ENCODE results near the gene NCEH1.

NCEH1 gene

GRCh38 chr3:172709774-172710663, 848 bp downstream of the NCEH1 start:
- TF ChIP-seq ZC3H10 (CRISPR knock-in tag; IDR thresholded peaks at IDR 0.05), result no peak
- no peak for TF ChIP-seq ZFP30 (CRISPR knock-in tag; IDR thresholded peaks at IDR 0.05)
- no peak for TF ChIP-seq BACH2 (CRISPR knock-in tag; IDR thresholded peaks at IDR 0.05; ENCODE audit: borderline replicate concordance)
- no peak for TF ChIP-seq SNAI2 (CRISPR knock-in tag; IDR thresholded peaks at IDR 0.05)
- no peak for TF ChIP-seq GLIS3 (CRISPR knock-in tag; IDR thresholded peaks at IDR 0.05)
- TF ChIP-seq ZNF8 (CRISPR knock-in tag; IDR thresholded peaks at IDR 0.05), result no peak
- no peak for TF ChIP-seq ZFP3 (CRISPR knock-in tag; IDR thresholded peaks at IDR 0.05)
- no peak for TF ChIP-seq TSHZ2 (CRISPR knock-in tag; IDR thresholded peaks at IDR 0.05)
- no peak for TF ChIP-seq ZNF70 (CRISPR knock-in tag; IDR thresholded peaks at IDR 0.05)
- TF ChIP-seq PPARA (CRISPR knock-in tag; IDR thresholded peaks at IDR 0.05; ENCODE audit: borderline replicate concordance), result no peak
- no peak for TF ChIP-seq OSR1 (CRISPR knock-in tag; IDR thresholded peaks at IDR 0.05)
- TF ChIP-seq ESRRG (CRISPR knock-in tag; IDR thresholded peaks at IDR 0.05), result no peak
- TF ChIP-seq POU6F1 (CRISPR knock-in tag; IDR thresholded peaks at IDR 0.05; ENCODE audit: borderline replicate concordance, low read depth), result no peak
- no peak for TF ChIP-seq TOX (CRISPR knock-in tag; IDR thresholded peaks at IDR 0.05; ENCODE audit: borderline replicate concordance)
- no peak for TF ChIP-seq CREB5 (CRISPR knock-in tag; IDR thresholded peaks at IDR 0.05; ENCODE audit: low read depth)
- no peak for TF ChIP-seq CSDC2 (CRISPR knock-in tag; IDR thresholded peaks at IDR 0.05)
- no peak for TF ChIP-seq TCF4 (CRISPR knock-in tag; IDR thresholded peaks at IDR 0.05; ENCODE audit: borderline replicate concordance)
- no peak for TF ChIP-seq CSRNP3 (CRISPR knock-in tag; IDR thresholded peaks at IDR 0.05)
- ATAC-seq, result peak; percentile 60

- TF ChIP-seq ZFP3 (CRISPR knock-in tag; IDR thresholded peaks at IDR 0.05), result no peak
- no peak for TF ChIP-seq ZNF8 (CRISPR knock-in tag; IDR thresholded peaks at IDR 0.05)
- TF ChIP-seq ESRRG (CRISPR knock-in tag; IDR thresholded peaks at IDR 0.05), result no peak
- no peak for TF ChIP-seq OSR1 (CRISPR knock-in tag; IDR thresholded peaks at IDR 0.05)
- TF ChIP-seq TSHZ2 (CRISPR knock-in tag; IDR thresholded peaks at IDR 0.05), result no peak
- TF ChIP-seq ZC3H10 (CRISPR knock-in tag; IDR thresholded peaks at IDR 0.05), result no peak
- no peak for TF ChIP-seq RARB (CRISPR knock-in tag; IDR thresholded peaks at IDR 0.05)
- TF ChIP-seq ZFP30 (CRISPR knock-in tag; IDR thresholded peaks at IDR 0.05), result no peak
- TF ChIP-seq BACH2 (CRISPR knock-in tag; IDR thresholded peaks at IDR 0.05; ENCODE audit: borderline replicate concordance), result no peak
- TF ChIP-seq POU6F1 (CRISPR knock-in tag; IDR thresholded peaks at IDR 0.05; ENCODE audit: borderline replicate concordance, low read depth), result no peak
- no peak for TF ChIP-seq TCF4 (CRISPR knock-in tag; IDR thresholded peaks at IDR 0.05; ENCODE audit: borderline replicate concordance)
- no peak for TF ChIP-seq CSRNP3 (CRISPR knock-in tag; IDR thresholded peaks at IDR 0.05)
- no peak for TF ChIP-seq ZNF565 (CRISPR knock-in tag; conservative IDR thresholded peaks at IDR 0.05; ENCODE audit: low read depth)
- TF ChIP-seq TOX (CRISPR knock-in tag; IDR thresholded peaks at IDR 0.05; ENCODE audit: borderline replicate concordance), result no peak
- no peak for ATAC-seq
Observed at GRCh38 chr3:172708921-172709773, 1.7 kb downstream of the NCEH1 start.

Measured in SK-N-SH treated with all-trans-retinoic acid at 6 μM for 48 hours (cell line).